Suprapubic skin (tissue), 4 donors: ENCODE data around the gene IFT57. TPM values are rescaled to one million over a fixed set of nuclear protein-coding genes. Genes with fewer than 3 reads are reported as not detected.

ENCODE experiments used
- DNase-seq, 2 donors: peaks; one replicate each; pipeline ENCODE4 v3.0.0-alpha.2; 2019; ENCODE audit warnings: low spot score in 2 of 2
- H3K27ac ChIP-seq: fragments of 200-600 bp; sonication (generic); one replicate; pipeline ENCODE4 v1.5.1; 2019
- H3K27me3 ChIP-seq: fragments of 200-600 bp; sonication (generic); one replicate; pipeline ENCODE4 v1.5.1; 2019
- H3K36me3 ChIP-seq: fragments of 200-600 bp; sonication (generic); one replicate; pipeline ENCODE4 v1.5.1; 2019
- H3K4me1 ChIP-seq: fragments of 200-600 bp; sonication (generic); one replicate; pipeline ENCODE4 v1.5.1; 2019
- H3K4me3 ChIP-seq: fragments of 200-600 bp; sonication (generic); one replicate; pipeline ENCODE4 v1.5.1; 2019; ENCODE audit warnings: mild to moderate bottlenecking
- H3K9me3 ChIP-seq: fragments of 200-600 bp; sonication (generic); one replicate; pipeline ENCODE4 v1.5.1; 2019
- CTCF ChIP-seq, 2 donors: fragments of 200-600 bp in 1 of 2; fragments of 450-650 bp in 1 of 2; sonication (generic) in 1 of 2; IDR thresholded peaks; one replicate each; pipeline ENCODE4 v1.5.1; 2016 to 2019; ENCODE audit warnings: antibody characterized with exemption in 2 of 2, mild to moderate bottlenecking in 1 of 2, moderate library complexity in 1 of 2
- EP300 ChIP-seq: sonication (generic); formaldehyde crosslinking; IDR thresholded peaks from one replicate; pipeline ENCODE4 v1.6.1; 2017; ENCODE audit warnings: antibody characterized with exemption
- POLR2A ChIP-seq, 2 donors: fragments of 450-650 bp; IDR thresholded peaks; one replicate each; pipeline ENCODE4 v1.6.1; 2017; ENCODE audit warnings: antibody characterized with exemption in 2 of 2, mild to moderate bottlenecking in 2 of 2, moderate library complexity in 2 of 2
- POLR2AphosphoS5 ChIP-seq, 3 donors: sonication (generic); formaldehyde crosslinking; IDR thresholded peaks; one replicate each; pipeline ENCODE4 v1.6.1; 2017; ENCODE audit warnings: antibody characterized with exemption in 3 of 3
- WGBS: methylation state at CpG from one replicate; pipeline ENCODE4 v1.1.5; 2018; 5-methylcytosine and 5-hydroxymethylcytosine counted together
- total RNA-seq, 4 donors: library from RNA; depleted of rRNA; stranded (reverse); fragments of >200 nt; gene quantifications; one replicate each; pipeline ENCODE4 v1.1.0, GENCODE V29; 2016

IFT57 gene
- total RNA-seq, 4 donors from 2014 or later: 21.8 to 62.3 (median 36.5) TPM

GRCh38 chr3:108181172-108181571 lies 41.1 kb downstream of the IFT57 start:
- TF ChIP-seq EP300 (no peak), POLR2A (IDR thresholded peaks at IDR 0.05) (no peak), POLR2AphosphoS5 (IDR thresholded peaks at IDR 0.05) (no peak), CTCF (IDR thresholded peaks at IDR 0.05) (no peak)
- 80% methylated on average over 1 of the region's 1 CpG for WGBS
- H3K36me3 ChIP-seq: peaks cover 4% of the 10 kb centered on the region
- no peaks in the 10 kb centered on the region for H3K9me3 ChIP-seq
- no peaks in the 10 kb centered on the region for H3K4me1 ChIP-seq
- H3K27me3 ChIP-seq: no peaks in the 10 kb centered on the region
- no peak overlapping the region for H3K4me3 ChIP-seq
- no peak overlapping the region for H3K27ac ChIP-seq
- DNase-seq: no peak

DNA sequence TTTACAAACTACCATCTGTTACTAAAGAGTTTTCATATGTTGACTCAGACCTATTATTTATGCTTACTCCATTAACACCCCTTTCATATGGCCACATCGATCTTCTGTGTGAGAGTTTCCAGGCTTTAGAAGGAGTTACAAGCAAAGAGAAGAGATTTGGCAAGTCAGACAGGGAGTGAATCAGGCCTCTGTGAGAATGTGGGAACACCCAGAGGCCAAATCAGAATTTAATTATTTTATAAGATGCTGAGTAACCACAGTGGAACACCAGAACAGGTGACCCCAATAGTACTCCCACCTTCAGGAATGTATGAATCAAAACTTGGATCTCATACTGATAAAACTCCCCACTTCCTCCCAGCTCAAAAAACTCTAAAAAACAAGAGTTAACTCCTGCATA lies 42.0 kb downstream of the IFT57 start:
- H3K27me3 ChIP-seq: no peaks in the 10 kb centered on the region
- H3K9me3 ChIP-seq: no peaks in the 10 kb centered on the region
- no peaks in the 10 kb centered on the region for H3K36me3 ChIP-seq
- no peak overlapping the region for H3K4me3 ChIP-seq
- TF ChIP-seq CTCF (IDR thresholded peaks at IDR 0.05): peak in 1 of 2 donors; percentile 2
- TF ChIP-seq EP300: no peak
- no peak overlapping the region for H3K27ac ChIP-seq
- no peaks in the 10 kb centered on the region for H3K4me1 ChIP-seq
- 28% methylated on average over 1 of the region's 1 CpG for WGBS
- no peak for DNase-seq

- Histone ChIP-seq H3K4me1 (no peaks in the 10 kb centered on the region), H3K27me3 (no peaks in the 10 kb centered on the region), H3K36me3 (no peaks in the 10 kb centered on the region), H3K4me3 (no peak overlapping the region), H3K9me3 (no peaks in the 10 kb centered on the region), H3K27ac (no peak overlapping the region)
- DNase-seq: no peak
- WGBS: 100% methylated on average over 1 of the region's 1 CpG
- no peak for TF ChIP-seq CTCF (IDR thresholded peaks at IDR 0.05)
- no peak for TF ChIP-seq EP300
- no peak for TF ChIP-seq POLR2A (IDR thresholded peaks at IDR 0.05)
- TF ChIP-seq POLR2AphosphoS5 (IDR thresholded peaks at IDR 0.05): no peak
Measured at GRCh38 chr3:108178676-108179075, 43.5 kb downstream of the IFT57 start.

GRCh38 chr3:108177536-108177935 lies 44.7 kb downstream of the IFT57 start:
- H3K27me3 ChIP-seq: no peaks in the 10 kb centered on the region
- H3K4me3 ChIP-seq: no peak overlapping the region
- no peak overlapping the region for H3K27ac ChIP-seq
- no peaks in the 10 kb centered on the region for H3K36me3 ChIP-seq
- WGBS: 80% methylated on average over 2 of the region's 2 CpGs
- no peak for DNase-seq
- H3K4me1 ChIP-seq: no peaks in the 10 kb centered on the region
- no peaks in the 10 kb centered on the region for H3K9me3 ChIP-seq
- TF ChIP-seq POLR2AphosphoS5 (IDR thresholded peaks at IDR 0.05) (no peak), CTCF (IDR thresholded peaks at IDR 0.05) (no peak), EP300 (no peak), POLR2A (IDR thresholded peaks at IDR 0.05) (no peak)

GRCh38 chr3:108175352-108175751 lies 46.9 kb downstream of the IFT57 start:
- H3K27me3 ChIP-seq: no peaks in the 10 kb centered on the region
- no peak for DNase-seq
- WGBS: 95% methylated on average over 1 of the region's 1 CpG
- H3K36me3 ChIP-seq: no peaks in the 10 kb centered on the region
- H3K9me3 ChIP-seq: no peaks in the 10 kb centered on the region
- no peak for TF ChIP-seq EP300
- no peak for TF ChIP-seq CTCF (IDR thresholded peaks at IDR 0.05)
- TF ChIP-seq POLR2AphosphoS5 (IDR thresholded peaks at IDR 0.05): no peak
- TF ChIP-seq POLR2A (IDR thresholded peaks at IDR 0.05): no peak
- H3K27ac ChIP-seq: no peak overlapping the region
- no peak overlapping the region for H3K4me3 ChIP-seq
- H3K4me1 ChIP-seq: no peaks in the 10 kb centered on the region
